Neural progenitor cell (in vitro differentiated cells): ENCODE data around the gene PKHD1.

Experiments used
- CTCF ChIP-seq: fragments of 200-600 bp; sonication (generic); IDR thresholded peaks from 2 replicates; pipeline ENCODE4 v1.5.1; 2017; ENCODE audit warnings: antibody characterized with exemption, mild to moderate bottlenecking
- EZH2 ChIP-seq: fragments of 200-600 bp; sonication (generic); IDR thresholded peaks from 2 replicates; pipeline ENCODE4 v1.6.1; 2017; ENCODE audit warnings: antibody characterized with exemption, mild to moderate bottlenecking, moderate library complexity
- EZH2phosphoT487 ChIP-seq: fragments of 200-600 bp; sonication (generic); IDR thresholded peaks from 2 replicates; pipeline ENCODE4 v1.6.1; 2017; ENCODE audit warnings: antibody characterized with exemption

- TF ChIP-seq CTCF (peak; percentile 64), EZH2phosphoT487 (no peak), EZH2 (no peak)
Observed at GRCh38 chr6:52063584-52064344, 23.6 kb downstream of the PKHD1 start.
